Uterus (tissue), 2 donors: ENCODE data around the gene EXOC4.

Experiments
- POLR2A ChIP-seq, 2 donors: fragments of 450-650 bp; IDR thresholded peaks; one replicate each; pipeline ENCODE4 v1.6.1; 2016; ENCODE audit warnings: antibody characterized with exemption in 2 of 2, mild to moderate bottlenecking in 1 of 2, moderate library complexity in 1 of 2
- TF ChIP-seq, protein P1 (sequence below), 4 experiments: fragments of 200-600 bp in 2 of 4; fragments of 450-650 bp in 2 of 4; sonication (generic) in 2 of 4; IDR thresholded peaks; one replicate each; pipeline ENCODE4 v1.5.1; 2016 to 2019; ENCODE audit warnings: antibody characterized with exemption in 4 of 4, mild to moderate bottlenecking in 2 of 4, moderate library complexity in 1 of 4

DNA sequence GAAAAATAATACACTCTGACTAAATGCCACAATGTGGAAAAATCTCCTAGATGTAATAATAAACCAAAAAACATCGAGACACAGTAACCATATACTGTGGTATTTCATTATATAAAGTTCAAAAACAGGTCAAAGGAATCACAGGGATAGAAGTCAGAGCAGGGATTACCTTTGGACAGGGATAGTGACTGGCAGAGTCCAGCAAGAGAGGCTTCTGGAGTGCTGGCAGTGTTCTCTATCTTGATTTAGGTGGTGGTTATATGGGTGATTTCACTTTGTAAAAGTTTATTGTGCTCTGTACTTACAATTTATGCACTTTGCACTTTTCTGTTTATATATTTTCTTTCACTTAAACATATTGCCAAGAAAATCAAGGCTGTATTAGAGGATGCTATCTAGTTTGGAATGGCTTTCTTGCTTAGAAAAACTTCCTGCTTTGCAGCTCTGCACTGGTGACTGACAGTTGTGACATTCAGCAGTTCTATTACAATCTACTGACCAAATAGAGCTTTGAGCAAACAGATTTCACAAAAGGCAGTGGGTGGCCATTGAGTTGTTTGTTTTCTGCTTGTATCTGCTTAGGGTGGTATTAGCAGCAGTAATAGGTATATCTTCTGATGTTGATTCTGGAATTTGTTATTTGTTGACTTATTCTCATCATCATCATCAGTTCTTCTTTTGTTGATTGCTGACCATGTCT is 610.6 kb downstream of the EXOC4 start:
- TF ChIP-seq, protein P1, sequence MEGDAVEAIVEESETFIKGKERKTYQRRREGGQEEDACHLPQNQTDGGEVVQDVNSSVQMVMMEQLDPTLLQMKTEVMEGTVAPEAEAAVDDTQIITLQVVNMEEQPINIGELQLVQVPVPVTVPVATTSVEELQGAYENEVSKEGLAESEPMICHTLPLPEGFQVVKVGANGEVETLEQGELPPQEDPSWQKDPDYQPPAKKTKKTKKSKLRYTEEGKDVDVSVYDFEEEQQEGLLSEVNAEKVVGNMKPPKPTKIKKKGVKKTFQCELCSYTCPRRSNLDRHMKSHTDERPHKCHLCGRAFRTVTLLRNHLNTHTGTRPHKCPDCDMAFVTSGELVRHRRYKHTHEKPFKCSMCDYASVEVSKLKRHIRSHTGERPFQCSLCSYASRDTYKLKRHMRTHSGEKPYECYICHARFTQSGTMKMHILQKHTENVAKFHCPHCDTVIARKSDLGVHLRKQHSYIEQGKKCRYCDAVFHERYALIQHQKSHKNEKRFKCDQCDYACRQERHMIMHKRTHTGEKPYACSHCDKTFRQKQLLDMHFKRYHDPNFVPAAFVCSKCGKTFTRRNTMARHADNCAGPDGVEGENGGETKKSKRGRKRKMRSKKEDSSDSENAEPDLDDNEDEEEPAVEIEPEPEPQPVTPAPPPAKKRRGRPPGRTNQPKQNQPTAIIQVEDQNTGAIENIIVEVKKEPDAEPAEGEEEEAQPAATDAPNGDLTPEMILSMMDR (IDR thresholded peaks at IDR 0.05), result no peak
- TF ChIP-seq POLR2A (IDR thresholded peaks at IDR 0.05), result no peak
